ENCODE data around the gene TARDBP. TPM values are rescaled to one million over a fixed set of nuclear protein-coding genes. Genes with fewer than 3 reads are reported as not detected.

Gene TARDBP
- total RNA-seq, 1 experiment from 2014 or later: 155 TPM

DNA sequence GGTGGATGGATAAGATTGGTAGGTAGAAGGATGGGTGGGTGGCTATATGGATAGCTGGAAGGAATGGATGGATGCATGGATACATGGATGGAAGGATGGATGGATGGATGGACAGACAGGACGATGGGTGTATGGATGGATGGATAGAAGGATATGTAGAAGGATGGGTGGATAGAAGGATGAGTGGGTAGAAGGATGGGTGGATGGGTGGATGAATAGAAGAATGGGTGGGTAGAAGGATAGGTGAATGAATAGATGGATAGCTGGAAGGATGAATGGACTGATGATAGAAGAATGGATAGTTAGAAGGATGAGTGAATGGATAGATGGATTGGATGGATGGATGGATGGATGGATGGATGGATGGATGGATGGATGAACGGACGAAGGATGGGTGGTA, 29.6 kb downstream of the TARDBP start:
- Histone ChIP-seq H3K9ac (ENCODE audit: low read length) (no peak overlapping the region), H3K36me3 (ENCODE audit: control insufficient read depth in 1 of 2, insufficient read depth in 2 of 2, low read length in 2 of 2) (no peaks in the 10 kb centered on the region), H3K9me3 (ENCODE audit: control insufficient read depth in 1 of 2, insufficient read depth in 1 of 2, low read depth in 1 of 2, low read length in 2 of 2) (no peaks in the 10 kb centered on the region), H3K4me3 (replicated peaks in 1 of 2; ENCODE audit: low read depth in 1 of 2, low read length in 2 of 2) (no peak overlapping the region), H2AFZ (ENCODE audit: low read depth, low read length, poor library complexity, severe bottlenecking) (no peak overlapping the region), H3K27ac (ENCODE audit: low read depth, low read length) (no peak overlapping the region), H3K4me2 (ENCODE audit: low read length) (no peak overlapping the region), H4K20me1 (ENCODE audit: insufficient read depth) (no peaks in the 10 kb centered on the region), H3K4me1 (ENCODE audit: control insufficient read depth in 1 of 2, insufficient read depth in 2 of 2, low read length in 2 of 2) (peaks cover 0 to 7% of the 10 kb centered on the region in 2 experiments; a peak in 1 of 4 replicates), H3K79me2 (ENCODE audit: insufficient read depth, low read length) (no peaks in the 10 kb centered on the region), H3K9me2 (ENCODE audit: insufficient read depth) (no peaks in the 10 kb centered on the region), H3K27me3 (ENCODE audit: insufficient read depth, low read length) (no peaks in the 10 kb centered on the region)
- no TSS peak for BruUV-seq (replicated peaks)
- intact Hi-C loops (cut with micrococcal nuclease): no loop called here
- DNase-seq (ENCODE audit: low read depth, low spot score) (no peak), ATAC-seq (no peak)
- TF ChIP-seq, protein P1, sequence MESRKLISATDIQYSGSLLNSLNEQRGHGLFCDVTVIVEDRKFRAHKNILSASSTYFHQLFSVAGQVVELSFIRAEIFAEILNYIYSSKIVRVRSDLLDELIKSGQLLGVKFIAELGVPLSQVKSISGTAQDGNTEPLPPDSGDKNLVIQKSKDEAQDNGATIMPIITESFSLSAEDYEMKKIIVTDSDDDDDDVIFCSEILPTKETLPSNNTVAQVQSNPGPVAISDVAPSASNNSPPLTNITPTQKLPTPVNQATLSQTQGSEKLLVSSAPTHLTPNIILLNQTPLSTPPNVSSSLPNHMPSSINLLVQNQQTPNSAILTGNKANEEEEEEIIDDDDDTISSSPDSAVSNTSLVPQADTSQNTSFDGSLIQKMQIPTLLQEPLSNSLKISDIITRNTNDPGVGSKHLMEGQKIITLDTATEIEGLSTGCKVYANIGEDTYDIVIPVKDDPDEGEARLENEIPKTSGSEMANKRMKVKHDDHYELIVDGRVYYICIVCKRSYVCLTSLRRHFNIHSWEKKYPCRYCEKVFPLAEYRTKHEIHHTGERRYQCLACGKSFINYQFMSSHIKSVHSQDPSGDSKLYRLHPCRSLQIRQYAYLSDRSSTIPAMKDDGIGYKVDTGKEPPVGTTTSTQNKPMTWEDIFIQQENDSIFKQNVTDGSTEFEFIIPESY (IDR thresholded peaks at IDR 0.05; ENCODE audit: extremely low read depth, insufficient replicate concordance, low read length): no peak
- TF ChIP-seq POLR2A (IDR thresholded peaks at IDR 0.05; ENCODE audit: borderline replicate concordance, extremely low read depth, insufficient read depth, insufficient read length): no peak
- TF ChIP-seq CEBPB (IDR thresholded peaks at IDR 0.05; ENCODE audit: low read depth): no peak
- TF ChIP-seq EGR1 (IDR thresholded peaks at IDR 0.05; ENCODE audit: low read depth): no peak
- no peak for TF ChIP-seq SP1 (IDR thresholded peaks at IDR 0.05; ENCODE audit: low read depth)
- TF ChIP-seq RAD21 (IDR thresholded peaks at IDR 0.05; ENCODE audit: low read depth): no peak
- TF ChIP-seq EZH2phosphoT487 (IDR thresholded peaks at IDR 0.05; ENCODE audit: borderline replicate concordance): no peak
- no peak for TF ChIP-seq SRF (IDR thresholded peaks at IDR 0.05; ENCODE audit: low read depth)
- TF ChIP-seq JUND (IDR thresholded peaks at IDR 0.05): no peak
- TF ChIP-seq SIN3A (IDR thresholded peaks at IDR 0.05; ENCODE audit: low read depth): no peak
- TF ChIP-seq MAX (IDR thresholded peaks at IDR 0.05): no peak
- no peak for TF ChIP-seq ZNF274 (IDR thresholded peaks at IDR 0.05; ENCODE audit: low read depth, low read length)
- TF ChIP-seq FOSL1 (IDR thresholded peaks at IDR 0.05; ENCODE audit: low read depth): no peak
- no peak for TF ChIP-seq REST (IDR thresholded peaks at IDR 0.05; ENCODE audit: low read depth)
- ChIA-PET POLR2A (no interaction called here), CTCF (no interaction called here), RAD21 (ENCODE audit: low non-redundant PET in 1 of 2, low total read pairs in 2 of 2, uncharacterized antibody in 2 of 2, unreplicated experiment in 2 of 2) (no interaction called here)

Data from HCT116 (cell line).